Measurements from ENCODE around the gene SMYD2. TPM values are rescaled to one million over a fixed set of nuclear protein-coding genes. Genes with fewer than 3 reads are reported as not detected.
A peak's percentile ranks its signal among the peaks of the same experiment; 100 is the strongest.

The SMYD2 gene
- total RNA-seq, 1 experiment from 2014 or later, result 24.5 TPM

GRCh38 chr1:214341932-214342331 is 61.0 kb downstream of the SMYD2 start:
- no peak overlapping the region for H3K4me3 ChIP-seq (ENCODE audit: insufficient read depth, low read depth, low read length)
- H3K36me3 ChIP-seq (replicated peaks; ENCODE audit: control insufficient read depth, insufficient read depth, low read length), result peaks cover 1% of the 10 kb centered on the region
- no peak for DNase-seq
- H3K27me3 ChIP-seq (ENCODE audit: control insufficient read depth, insufficient read depth, low read length), result no peaks in the 10 kb centered on the region

GRCh38 chr1:214342525-214342924 is 61.6 kb downstream of the SMYD2 start:
- H3K27me3 ChIP-seq (ENCODE audit: control insufficient read depth, insufficient read depth, low read length), result no peaks in the 10 kb centered on the region
- no peak for DNase-seq
- peaks cover 1% of the 10 kb centered on the region for H3K36me3 ChIP-seq (replicated peaks; ENCODE audit: control insufficient read depth, insufficient read depth, low read length)
- no peak overlapping the region for H3K4me3 ChIP-seq (ENCODE audit: insufficient read depth, low read depth, low read length)

- Histone ChIP-seq H3K27me3 (ENCODE audit: control insufficient read depth, insufficient read depth, low read length) (no peaks in the 10 kb centered on the region), H3K4me3 (ENCODE audit: insufficient read depth, low read depth, low read length) (no peak overlapping the region), H3K36me3 (replicated peaks; ENCODE audit: control insufficient read depth, insufficient read depth, low read length) (peaks cover 1% of the 10 kb centered on the region)
- no peak for DNase-seq
These were observed 63.9 kb downstream of the SMYD2 start for GRCh38 chr1:214344897-214345296.

- no peak overlapping the region for H3K4me3 ChIP-seq (ENCODE audit: insufficient read depth, low read depth, low read length)
- no peak for DNase-seq
- no peaks in the 10 kb centered on the region for H3K27me3 ChIP-seq (ENCODE audit: control insufficient read depth, insufficient read depth, low read length)
- peaks cover 3% of the 10 kb centered on the region for H3K36me3 ChIP-seq (replicated peaks; ENCODE audit: control insufficient read depth, insufficient read depth, low read length)
These were observed 68.0 kb downstream of the SMYD2 start for GRCh38 chr1:214349008-214349407.

GRCh38 chr1:214349781-214350180 is 68.8 kb downstream of the SMYD2 start:
- Histone ChIP-seq H3K4me3 (ENCODE audit: insufficient read depth, low read depth, low read length) (no peak overlapping the region), H3K36me3 (replicated peaks; ENCODE audit: control insufficient read depth, insufficient read depth, low read length) (peaks cover 3% of the 10 kb centered on the region), H3K27me3 (ENCODE audit: control insufficient read depth, insufficient read depth, low read length) (no peaks in the 10 kb centered on the region)
- peak; percentile 23 for DNase-seq

- H3K4me3 ChIP-seq (ENCODE audit: insufficient read depth, low read depth, low read length), result no peak overlapping the region
- H3K36me3 ChIP-seq (replicated peaks; ENCODE audit: control insufficient read depth, insufficient read depth, low read length), result peaks cover 2% of the 10 kb centered on the region
- no peaks in the 10 kb centered on the region for H3K27me3 ChIP-seq (ENCODE audit: control insufficient read depth, insufficient read depth, low read length)
- DNase-seq, result no peak
These were observed 70.8 kb downstream of the SMYD2 start for GRCh38 chr1:214351551-214352277.

GRCh38 chr1:214352838-214353237 is 71.9 kb downstream of the SMYD2 start:
- Histone ChIP-seq H3K27me3 (ENCODE audit: control insufficient read depth, insufficient read depth, low read length) (no peaks in the 10 kb centered on the region), H3K36me3 (replicated peaks; ENCODE audit: control insufficient read depth, insufficient read depth, low read length) (peaks cover 5% of the 10 kb centered on the region), H3K4me3 (ENCODE audit: insufficient read depth, low read depth, low read length) (no peak overlapping the region)
- DNase-seq, result no peak

GRCh38 chr1:214354440-214355148 is 73.6 kb downstream of the SMYD2 start:
- DNase-seq, result no peak
- Histone ChIP-seq H3K4me3 (ENCODE audit: insufficient read depth, low read depth, low read length) (no peak overlapping the region), H3K27me3 (ENCODE audit: control insufficient read depth, insufficient read depth, low read length) (no peaks in the 10 kb centered on the region), H3K36me3 (replicated peaks; ENCODE audit: control insufficient read depth, insufficient read depth, low read length) (peaks cover 8% of the 10 kb centered on the region)

GRCh38 chr1:214360116-214360515 is 79.2 kb downstream of the SMYD2 start:
- DNase-seq, result no peak
- peaks cover 26% of the 10 kb centered on the region for H3K36me3 ChIP-seq (replicated peaks; ENCODE audit: control insufficient read depth, insufficient read depth, low read length)
- no peaks in the 10 kb centered on the region for H3K27me3 ChIP-seq (ENCODE audit: control insufficient read depth, insufficient read depth, low read length)
- H3K4me3 ChIP-seq (ENCODE audit: insufficient read depth, low read depth, low read length), result no peak overlapping the region

GRCh38 chr1:214360525-214361164 is 79.7 kb downstream of the SMYD2 start:
- no peak for DNase-seq
- no peak overlapping the region for H3K4me3 ChIP-seq (ENCODE audit: insufficient read depth, low read depth, low read length)
- peaks cover 27% of the 10 kb centered on the region for H3K36me3 ChIP-seq (replicated peaks; ENCODE audit: control insufficient read depth, insufficient read depth, low read length)
- no peaks in the 10 kb centered on the region for H3K27me3 ChIP-seq (ENCODE audit: control insufficient read depth, insufficient read depth, low read length)

- DNase-seq, result no peak
- H3K27me3 ChIP-seq (ENCODE audit: control insufficient read depth, insufficient read depth, low read length), result no peaks in the 10 kb centered on the region
- H3K36me3 ChIP-seq (replicated peaks; ENCODE audit: control insufficient read depth, insufficient read depth, low read length), result peaks cover 27% of the 10 kb centered on the region
- no peak overlapping the region for H3K4me3 ChIP-seq (ENCODE audit: insufficient read depth, low read depth, low read length)
These were observed 80.7 kb downstream of the SMYD2 start for GRCh38 chr1:214361636-214362035.

- H3K4me3 ChIP-seq (ENCODE audit: insufficient read depth, low read depth, low read length), result no peak overlapping the region
- peaks cover 27% of the 10 kb centered on the region for H3K36me3 ChIP-seq (replicated peaks; ENCODE audit: control insufficient read depth, insufficient read depth, low read length)
- H3K27me3 ChIP-seq (ENCODE audit: control insufficient read depth, insufficient read depth, low read length), result no peaks in the 10 kb centered on the region
- no peak for DNase-seq
These were observed 81.4 kb downstream of the SMYD2 start for GRCh38 chr1:214362188-214362882.

GRCh38 chr1:214363386-214363785 is 82.4 kb downstream of the SMYD2 start:
- H3K4me3 ChIP-seq (ENCODE audit: insufficient read depth, low read depth, low read length), result no peak overlapping the region
- peaks cover 23% of the 10 kb centered on the region for H3K36me3 ChIP-seq (replicated peaks; ENCODE audit: control insufficient read depth, insufficient read depth, low read length)
- H3K27me3 ChIP-seq (ENCODE audit: control insufficient read depth, insufficient read depth, low read length), result no peaks in the 10 kb centered on the region
- no peak for DNase-seq

- peaks cover 27% of the 10 kb centered on the region for H3K36me3 ChIP-seq (replicated peaks; ENCODE audit: control insufficient read depth, insufficient read depth, low read length)
- DNase-seq, result no peak
- H3K27me3 ChIP-seq (ENCODE audit: control insufficient read depth, insufficient read depth, low read length), result no peaks in the 10 kb centered on the region
- no peak overlapping the region for H3K4me3 ChIP-seq (ENCODE audit: insufficient read depth, low read depth, low read length)
These were observed 83.4 kb downstream of the SMYD2 start for GRCh38 chr1:214364386-214364785.
